Measurements from ENCODE around the gene DLG4. TPM values are rescaled to one million over a fixed set of nuclear protein-coding genes. Genes with fewer than 3 reads are reported as not detected.

Gene DLG4
- total RNA-seq, 4 donors from 2014 or later = 2.6 to 15.7 (median 9.4) TPM

- peak in 2 of 3 donors; percentile 89 to 90 for DNase-seq
- H3K4me3 ChIP-seq = peak overlapping the region in 2 of 4 donors; percentile 79 to 93
- H3K9me3 ChIP-seq = no peaks in the 10 kb centered on the region
- H3K27ac ChIP-seq = peak overlapping the region in 3 of 4 donors; percentile 82 to 99 (median 99)
- TF ChIP-seq CTCF (IDR thresholded peaks at IDR 0.05) (no peak), POLR2A (IDR thresholded peaks at IDR 0.05) (peak; percentile 81 to 91)
- H3K36me3 ChIP-seq = peaks cover 0 to 47% (median 0%) of the 10 kb centered on the region in 3 donors
- peaks cover 0 to 10% of the 10 kb centered on the region in 2 donors for H3K27me3 ChIP-seq
- peaks cover 0 to 28% (median 14%) of the 10 kb centered on the region in 4 donors for H3K4me1 ChIP-seq
Measured at GRCh38 chr17:7258731-7259554, 39.3 kb upstream of the DLG4 start.

- DNase-seq = no peak
Measured at GRCh38 chr17:7256766-7257456, 37.3 kb upstream of the DLG4 start.

GRCh38 chr17:7254511-7254910 lies 34.9 kb upstream of the DLG4 start:
- Histone ChIP-seq H3K36me3 (peaks cover 0 to 34% (median 0%) of the 10 kb centered on the region in 3 donors), H3K4me3 (no peak overlapping the region), H3K27ac (no peak overlapping the region), H3K27me3 (no peaks in the 10 kb centered on the region), H3K9me3 (no peaks in the 10 kb centered on the region), H3K4me1 (peaks cover 0 to 26% (median 11%) of the 10 kb centered on the region in 4 donors)
- no peak for TF ChIP-seq CTCF (IDR thresholded peaks at IDR 0.05)
- no peak for TF ChIP-seq POLR2A (IDR thresholded peaks at IDR 0.05)
- DNase-seq = no peak

More at GRCh38 chr17:7256766-7257456, 37.3 kb upstream of the DLG4 start:
- Histone ChIP-seq H3K27me3 (peaks cover 0 to 3% of the 10 kb centered on the region in 2 donors), H3K27ac (peak overlapping the region in 3 of 4 donors; percentile 53 to 99 (median 82)), H3K36me3 (peaks cover 0 to 47% (median 0%) of the 10 kb centered on the region in 3 donors), H3K4me3 (no peak overlapping the region), H3K9me3 (no peaks in the 10 kb centered on the region), H3K4me1 (peaks cover 0 to 27% (median 7%) of the 10 kb centered on the region in 4 donors)
- no peak for TF ChIP-seq POLR2A (IDR thresholded peaks at IDR 0.05)
- TF ChIP-seq CTCF (IDR thresholded peaks at IDR 0.05) = no peak

GRCh38 chr17:7253082-7253481 lies 33.4 kb upstream of the DLG4 start:
- H3K9me3 ChIP-seq = no peaks in the 10 kb centered on the region
- H3K4me1 ChIP-seq = peaks cover 0 to 37% (median 16%) of the 10 kb centered on the region in 4 donors
- no peak for DNase-seq
- H3K27ac ChIP-seq = peak overlapping the region; percentile 98 to 100 (median 98)
- H3K27me3 ChIP-seq = no peaks in the 10 kb centered on the region
- peaks cover 0 to 32% (median 0%) of the 10 kb centered on the region in 3 donors for H3K36me3 ChIP-seq
- TF ChIP-seq CTCF (IDR thresholded peaks at IDR 0.05) = no peak
- TF ChIP-seq POLR2A (IDR thresholded peaks at IDR 0.05) = no peak
- peak overlapping the region; percentile 82 to 100 (median 88) for H3K4me3 ChIP-seq

GRCh38 chr17:7252176-7253043 lies 32.8 kb upstream of the DLG4 start, which contains the start of gene ELP5:
TSS of gene ELP5 (plus strand) at chr17:7252215. CDS start at chr17:7252551, 336 bp downstream.
- Histone ChIP-seq H3K9me3 (no peaks in the 10 kb centered on the region), H3K4me3 (peak within 1 kb of the TSS; percentile 82 to 100 (median 88)), H3K36me3 (peaks cover 0 to 30% (median 0%) of the 10 kb centered on the region in 3 donors), H3K27me3 (no peaks in the 10 kb centered on the region), H3K4me1 (peaks cover 0 to 37% (median 16%) of the 10 kb centered on the region in 4 donors), H3K27ac (peak within 1 kb of the TSS; percentile 98 to 100 (median 98))
- TF ChIP-seq CTCF (IDR thresholded peaks at IDR 0.05) (peak in 5 of 6 experiments; percentile 22 to 54 (median 37)), POLR2A (IDR thresholded peaks at IDR 0.05) (peak; percentile 66 to 77)
- peak; percentile 93 to 98 (median 97) for DNase-seq

Measured in Peyer's patch (tissue), 4 donors.